Subcutaneous preadipocyte (primary cell): ENCODE results near the gene CLEC2A. TPM values are rescaled to one million over a fixed set of nuclear protein-coding genes. Genes with fewer than 3 reads are reported as not detected.

ENCODE experiments used
- total RNA-seq: library from RNA; depleted of rRNA; stranded (reverse); fragments of >200 nt; gene quantifications from 2 replicates; pipeline ENCODE4 v1.2.3, GENCODE V29; 2012

Gene CLEC2A, protein sequence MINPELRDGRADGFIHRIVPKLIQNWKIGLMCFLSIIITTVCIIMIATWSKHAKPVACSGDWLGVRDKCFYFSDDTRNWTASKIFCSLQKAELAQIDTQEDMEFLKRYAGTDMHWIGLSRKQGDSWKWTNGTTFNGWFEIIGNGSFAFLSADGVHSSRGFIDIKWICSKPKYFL
- total RNA-seq, result not detected in 2 replicates

DNA sequence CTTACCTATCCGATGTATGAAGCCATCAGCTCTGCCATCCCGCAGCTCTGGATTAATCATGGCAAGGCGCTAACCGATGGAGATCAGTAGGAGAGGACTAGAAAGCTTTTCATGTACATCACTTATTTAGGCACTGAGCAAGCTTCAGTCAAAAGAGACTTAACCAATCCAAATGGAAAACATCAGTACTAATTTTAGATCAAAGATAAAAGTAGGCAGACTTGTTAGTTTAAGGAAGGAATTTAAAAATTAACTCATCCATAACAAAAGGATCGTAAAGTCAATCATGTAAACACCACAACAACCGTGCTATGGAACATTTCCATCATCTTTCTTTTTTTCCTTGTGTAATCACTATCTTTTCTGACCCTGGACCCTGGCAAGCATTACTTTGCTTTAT, at the start of gene CLEC2A:
Gene CLEC2A (minus strand): TSS at position 101 of the 400 bp plus-strand sequence. CDS start 41 bp downstream, at position 60.

DNA sequence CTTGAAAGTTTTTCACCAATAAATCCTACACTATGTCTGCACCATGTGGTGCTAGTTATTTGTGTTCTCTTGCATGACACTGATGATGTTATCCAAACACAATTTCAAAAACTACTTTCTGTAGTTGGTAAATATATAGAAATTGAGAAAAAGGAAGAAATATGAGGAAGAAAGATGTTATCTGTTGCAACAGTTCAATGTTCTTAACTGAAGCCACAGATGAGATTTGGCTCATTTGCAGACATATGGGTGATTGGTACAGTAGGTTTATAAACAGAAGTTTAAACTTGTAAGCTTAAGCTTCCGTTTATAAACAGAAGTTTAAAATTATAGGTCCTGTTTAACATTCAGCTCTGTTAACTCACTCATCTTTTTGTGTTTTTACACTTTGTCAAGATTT, 39.0 kb upstream of the CLEC2A start, which contains the start of gene CLEC12A:
Gene CLEC12A (plus strand): TSS at position 229 of the 400 bp plus-strand sequence. CDS start 188 bp downstream, outside the sequence.

DNA sequence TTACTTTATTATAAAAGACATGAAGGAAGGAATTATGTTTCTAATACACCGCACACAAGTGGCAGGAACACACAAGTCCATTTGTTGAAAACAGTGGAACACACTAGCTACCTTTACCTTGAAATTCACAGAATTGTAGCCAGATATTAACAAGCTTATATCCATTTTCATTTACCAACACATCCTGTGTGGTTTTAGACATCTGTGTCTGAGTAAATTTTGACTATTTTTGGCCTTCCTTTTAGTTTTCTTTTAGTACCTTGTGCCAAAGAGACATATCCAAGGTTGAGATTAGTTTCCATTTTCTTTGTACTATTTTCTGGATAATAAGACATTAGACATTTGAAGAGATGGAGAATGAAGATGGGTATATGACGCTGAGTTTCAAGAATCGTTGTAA, 50.9 kb downstream of the CLEC2A start, which contains the start of gene KLRF2:
Gene KLRF2 (plus strand): TSS at position 244 of the 400 bp plus-strand sequence. CDS start 107 bp downstream, at position 351.

DNA sequence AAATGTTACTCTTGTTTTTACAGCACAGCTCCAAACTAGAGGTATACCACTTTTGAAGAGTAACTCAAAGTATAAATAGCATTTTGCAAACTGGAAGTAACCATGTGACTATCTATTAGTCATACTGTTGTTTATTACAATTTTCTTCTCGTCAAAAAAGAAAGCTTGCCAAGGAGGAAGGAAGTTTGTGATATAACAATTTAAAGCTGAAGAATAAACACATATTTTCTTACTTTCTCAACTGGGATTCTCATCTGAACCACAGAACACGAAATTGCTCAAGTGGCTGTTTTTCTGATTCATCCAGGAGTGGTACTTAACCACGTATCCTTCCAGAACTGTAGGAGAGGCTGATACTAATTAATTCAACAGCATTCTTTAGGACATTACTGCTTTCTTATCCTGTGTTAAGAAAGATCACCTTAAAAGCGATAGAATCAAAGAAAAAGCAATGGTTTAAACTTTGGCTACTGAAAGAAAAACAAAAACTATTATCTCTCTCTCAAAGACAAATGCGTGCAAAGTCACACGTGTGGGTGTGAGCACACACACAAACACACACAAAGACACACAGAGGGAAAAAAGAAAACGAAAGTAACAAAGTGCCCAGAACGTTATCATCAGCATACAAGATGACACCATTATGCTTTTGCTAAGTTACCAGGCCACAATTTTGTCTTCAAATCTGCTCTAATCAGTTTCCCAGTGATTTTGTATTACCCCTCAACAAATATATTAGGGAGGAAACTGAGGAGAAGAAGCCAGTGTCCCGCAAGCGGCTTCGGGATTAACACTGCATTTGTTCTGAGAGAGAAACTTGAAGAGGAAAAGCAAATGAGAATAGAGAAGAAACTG, 62.6 kb downstream of the CLEC2A start, which contains the start of gene CLEC2B:
Gene CLEC2B (minus strand): TSS at position 48 of the 855 bp plus-strand sequence.

Other genes with a start within 250 kb of the CLEC2A start
- gene CLECL1, start 199.3 kb downstream of the CLEC2A start, total RNA-seq, result not detected in 2 replicates
- gene CD69, start 171.5 kb downstream of the CLEC2A start, total RNA-seq, result not detected in 2 replicates
- gene KLRF1, start 104.9 kb downstream of the CLEC2A start, total RNA-seq, result under 0.01 and 0.20 TPM in 2 replicates
- 32.1 and 53.6 TPM in 2 replicates for gene CLEC2B, start 63.0 kb downstream of the CLEC2A start, total RNA-seq
- gene KLRF2, start 50.9 kb downstream of the CLEC2A start, total RNA-seq, result not detected in 2 replicates
- gene CLEC12A, start 39.0 kb upstream of the CLEC2A start, total RNA-seq, result not detected in 2 replicates
- not detected in 2 replicates for gene CLEC1B, start 66.8 kb upstream of the CLEC2A start, total RNA-seq
- gene CLEC12B, start 78.3 kb upstream of the CLEC2A start, total RNA-seq, result not detected in 2 replicates
- not detected in 2 replicates for gene CLEC9A, start 98.3 kb upstream of the CLEC2A start, total RNA-seq
- gene CLEC1A, start 166.6 kb upstream of the CLEC2A start, total RNA-seq, result not detected in 2 replicates
- gene CLEC7A, start 197.8 kb upstream of the CLEC2A start, total RNA-seq, result not detected in 2 replicates
- not detected in 2 replicates for gene OLR1, start 239.8 kb upstream of the CLEC2A start, total RNA-seq
- under 0.01 TPM in 1 of 2 replicates, not detected in the other for gene TMEM52B, start 246.7 kb upstream of the CLEC2A start, total RNA-seq